HG02870 (cell line): ENCODE measurements around the gene DNAJB8.

Experiments
- ATAC-seq: cut with Tn5 transposase; IDR thresholded peaks from one replicate; pipeline ENCODE4 v1.9.1; 2021; ENCODE audit warnings: mild to moderate bottlenecking, moderate library complexity; ENCODE audit not compliant: unreplicated experiment

Gene DNAJB8

GRCh38 chr3:128466840-128467541 lies at the start of gene DNAJB8:
TSS of gene DNAJB8 (minus strand) at chr3:128466890. CDS start at chr3:128463245, 3,645 bp downstream.
- ATAC-seq = no peak

- ATAC-seq = no peak
Measured at GRCh38 chr3:128515967-128516366, 49.3 kb upstream of the DNAJB8 start.

GRCh38 chr3:128508852-128509251 lies 42.2 kb upstream of the DNAJB8 start:
- ATAC-seq = no peak

- no peak for ATAC-seq
Measured at GRCh38 chr3:128506754-128507153, 40.1 kb upstream of the DNAJB8 start.

GRCh38 chr3:128505771-128506170 lies 39.1 kb upstream of the DNAJB8 start:
- no peak for ATAC-seq

GRCh38 chr3:128504963-128505730 lies 38.5 kb upstream of the DNAJB8 start:
- no peak for ATAC-seq

- no peak for ATAC-seq
Measured at GRCh38 chr3:128504533-128504915, 37.8 kb upstream of the DNAJB8 start.

GRCh38 chr3:128503751-128504532 lies 37.3 kb upstream of the DNAJB8 start:
- ATAC-seq = no peak

- ATAC-seq = no peak
Measured at GRCh38 chr3:128503164-128503651, 36.5 kb upstream of the DNAJB8 start.

- no peak for ATAC-seq
Measured at GRCh38 chr3:128502712-128503111, 36.0 kb upstream of the DNAJB8 start.

- no peak for ATAC-seq
Measured at GRCh38 chr3:128501431-128501830, 34.7 kb upstream of the DNAJB8 start.

GRCh38 chr3:128500556-128500955 lies 33.9 kb upstream of the DNAJB8 start:
- ATAC-seq = no peak

GRCh38 chr3:128499724-128500275 lies 33.1 kb upstream of the DNAJB8 start:
- ATAC-seq = no peak

GRCh38 chr3:128498901-128499530 lies 32.3 kb upstream of the DNAJB8 start:
- ATAC-seq = no peak

GRCh38 chr3:128498127-128498626 lies 31.5 kb upstream of the DNAJB8 start:
- no peak for ATAC-seq

GRCh38 chr3:128497305-128498126 lies 30.8 kb upstream of the DNAJB8 start:
- ATAC-seq = no peak

- ATAC-seq = no peak
Measured at GRCh38 chr3:128496602-128497304, 30.1 kb upstream of the DNAJB8 start.

- no peak for ATAC-seq
Measured at GRCh38 chr3:128496019-128496601, 29.4 kb upstream of the DNAJB8 start.
